HepG2 (cell line): ENCODE data around the gene WDFY1. TPM values are rescaled to one million over a fixed set of nuclear protein-coding genes. Genes with fewer than 3 reads are reported as not detected.

ENCODE experiments used
- BATF2 ChIP-seq: sonication (generic); formaldehyde crosslinking; IDR thresholded peaks from 2 replicates; pipeline ENCODE4 v1.8.0; 2022; ENCODE audit warnings: mild to moderate bottlenecking, missing genetic modification reagents, moderate library complexity
- DBP ChIP-seq: sonication (generic); formaldehyde crosslinking; IDR thresholded peaks from 2 replicates; pipeline ENCODE4 v1.4.0; 2020; ENCODE audit warnings: missing genetic modification reagents; ENCODE audit errors: not compliant biosample characterization
- MXD4 ChIP-seq: IDR thresholded peaks from 2 replicates; pipeline ENCODE4 v1.6.1; 2016; ENCODE audit warnings: mild to moderate bottlenecking, missing biosample characterization, missing genetic modification reagents
- NFE2 ChIP-seq: sonication (generic); formaldehyde crosslinking; IDR thresholded peaks from 2 replicates; pipeline ENCODE4 v1.4.0; 2020; ENCODE audit warnings: missing genetic modification reagents
- PAF1 ChIP-seq: IDR thresholded peaks from 2 replicates; pipeline ENCODE4 v1.6.1; 2016; ENCODE audit warnings: missing genetic modification reagents, missing compliant biosample characterization
- PHF5A ChIP-seq: IDR thresholded peaks from one replicate; pipeline ENCODE4 v1.6.1; 2018; ENCODE audit warnings: low read depth, missing genetic modification reagents; ENCODE audit not compliant: unreplicated experiment
- POGK ChIP-seq: sonication (generic); formaldehyde crosslinking; conservative IDR thresholded peaks from 2 replicates; pipeline ENCODE4 v1.8.0; 2022; ENCODE audit warnings: mild to moderate bottlenecking, moderate library complexity, missing genetic modification reagents
- TAF15 ChIP-seq: fragments of 200-400 bp; formaldehyde crosslinking; IDR thresholded peaks from one replicate; pipeline ENCODE4 v1.6.1; 2018; ENCODE audit warnings: mild to moderate bottlenecking, low read depth, low read length; ENCODE audit not compliant: poor library complexity, severe bottlenecking
- TFDP1 ChIP-seq: IDR thresholded peaks from 2 replicates; pipeline ENCODE4 v1.6.1; 2016; ENCODE audit warnings: missing compliant biosample characterization, missing genetic modification reagents, borderline replicate concordance
- ZBTB10 ChIP-seq: sonication (generic); formaldehyde crosslinking; IDR thresholded peaks from 2 replicates; pipeline ENCODE4 v1.4.0; 2020; ENCODE audit warnings: missing genetic modification reagents, borderline replicate concordance
- ZC3H13 ChIP-seq: sonication (generic); formaldehyde crosslinking; IDR thresholded peaks from 2 replicates; pipeline ENCODE4 v1.8.1; 2023; ENCODE audit warnings: mild to moderate bottlenecking, missing genetic modification reagents, moderate library complexity
- ZC3H4 ChIP-seq: sonication (generic); formaldehyde crosslinking; IDR thresholded peaks from 2 replicates; pipeline ENCODE4 v1.4.0; 2020; ENCODE audit warnings: missing genetic modification reagents, borderline replicate concordance
- ZNF253 ChIP-seq: sonication (generic); formaldehyde crosslinking; IDR thresholded peaks from 2 replicates; pipeline ENCODE4 v1.8.0; 2022; ENCODE audit warnings: mild to moderate bottlenecking, missing genetic modification reagents, borderline replicate concordance
- ZNF441 ChIP-seq: sonication (generic); formaldehyde crosslinking; IDR thresholded peaks from 2 replicates; pipeline ENCODE4 v1.7.0; 2021; ENCODE audit warnings: missing genetic modification reagents, borderline replicate concordance
- ZNF460 ChIP-seq: sonication (generic); formaldehyde crosslinking; IDR thresholded peaks from 2 replicates; pipeline ENCODE4 v1.5.1; 2020; ENCODE audit warnings: missing genetic modification reagents, mild to moderate bottlenecking, borderline replicate concordance
- ZNF776 ChIP-seq: sonication (generic); formaldehyde crosslinking; IDR thresholded peaks from 2 replicates; pipeline ENCODE4 v1.4.0; 2020; ENCODE audit warnings: mild to moderate bottlenecking, missing genetic modification reagents
- ZNF782 ChIP-seq: sonication (generic); formaldehyde crosslinking; IDR thresholded peaks from 2 replicates; pipeline ENCODE4 v1.4.0; 2020; ENCODE audit warnings: missing genetic modification reagents, mild to moderate bottlenecking, borderline replicate concordance
- ZNF800 ChIP-seq: sonication (generic); formaldehyde crosslinking; IDR thresholded peaks from 2 replicates; pipeline ENCODE4 v1.4.0; 2020; ENCODE audit warnings: missing genetic modification reagents
- ZNF839 ChIP-seq: sonication (generic); formaldehyde crosslinking; IDR thresholded peaks from 2 replicates; pipeline ENCODE4 v1.4.0; 2020; ENCODE audit warnings: missing genetic modification reagents, mild to moderate bottlenecking, borderline replicate concordance
- polyA plus RNA-seq, 8 experiments: library from polyadenylated mRNA; depleted of rRNA in 3 of 8; stranded (reverse) in 7 of 8; unstranded in 1 of 8; fragments of >200 nt; fragmentation: Illumina TruSeq in 4 of 8; extraction: Trizol in 4 of 8; gene quantifications; 2 replicates each; pipeline versions ENCODE4 v1.2.1 to v1.2.3, GENCODE V29; 2011 to 2016; ENCODE audit warnings: low read depth in 4 of 8, missing spikeins in 1 of 8, mixed read lengths in 1 of 8; ENCODE audit not compliant: insufficient read depth in 1 of 8
- total RNA-seq, 5 experiments: library from RNA; depleted of rRNA; stranded (reverse); fragments of >200 nt; fragmentation: Illumina TruSeq; extraction: Trizol; gene quantifications; 2 replicates each; pipeline ENCODE4 v1.2.3, GENCODE V29; 2016; ENCODE audit warnings: low read depth in 1 of 5

The WDFY1 gene
- total and polyA plus RNA-seq, 2 of the 13 experiments (the other 11 are each of a cell fraction or from before 2014, with no cell fraction given), result 77.0 to 78.4 TPM

GRCh38 chr2:223908304-223908998 lies 36.7 kb downstream of the WDFY1 start (continued):
- TF ChIP-seq MXD4 (CRISPR knock-in tag) (peak; percentile 84), ZC3H4 (CRISPR knock-in tag) (no peak), ZNF441 (peak; percentile 55; the same call in 1 of the 2 replicates), ZNF839 (CRISPR knock-in tag) (no peak), ZNF800 (peak; percentile 57; the same call in 1 of the 2 replicates), ZBTB10 (no peak), ZNF460 (no peak; the same call in 1 of the 2 replicates), ZC3H13 (no peak; the same call in 1 of the 2 replicates), POGK (CRISPR knock-in tag) (peak; percentile 94), DBP (CRISPR knock-in tag) (no peak), PHF5A (CRISPR knock-in tag) (no peak), ZNF782 (CRISPR knock-in tag) (peak; percentile 70; the same call in 1 of the 2 replicates), ZNF253 (CRISPR knock-in tag) (no peak), TFDP1 (CRISPR knock-in tag) (peak; percentile 74; the same call in 1 of the 2 replicates), TAF15 (no peak), PAF1 (CRISPR knock-in tag) (no peak), NFE2 (no peak), BATF2 (CRISPR knock-in tag) (no peak), ZNF776 (no peak)
